HG03571 (cell line): Measurements from ENCODE around the gene GLS2.
"Not testable (repeated sequence)": the region's sequence is repeated elsewhere in the genome, so short reads cannot be mapped to it uniquely, and the experiment has no call there.

Experiments
- ATAC-seq: cut with Tn5 transposase; IDR thresholded peaks from one replicate; pipeline ENCODE4 v1.9.1; 2021; ENCODE audit not compliant: unreplicated experiment

GLS2 gene

DNA sequence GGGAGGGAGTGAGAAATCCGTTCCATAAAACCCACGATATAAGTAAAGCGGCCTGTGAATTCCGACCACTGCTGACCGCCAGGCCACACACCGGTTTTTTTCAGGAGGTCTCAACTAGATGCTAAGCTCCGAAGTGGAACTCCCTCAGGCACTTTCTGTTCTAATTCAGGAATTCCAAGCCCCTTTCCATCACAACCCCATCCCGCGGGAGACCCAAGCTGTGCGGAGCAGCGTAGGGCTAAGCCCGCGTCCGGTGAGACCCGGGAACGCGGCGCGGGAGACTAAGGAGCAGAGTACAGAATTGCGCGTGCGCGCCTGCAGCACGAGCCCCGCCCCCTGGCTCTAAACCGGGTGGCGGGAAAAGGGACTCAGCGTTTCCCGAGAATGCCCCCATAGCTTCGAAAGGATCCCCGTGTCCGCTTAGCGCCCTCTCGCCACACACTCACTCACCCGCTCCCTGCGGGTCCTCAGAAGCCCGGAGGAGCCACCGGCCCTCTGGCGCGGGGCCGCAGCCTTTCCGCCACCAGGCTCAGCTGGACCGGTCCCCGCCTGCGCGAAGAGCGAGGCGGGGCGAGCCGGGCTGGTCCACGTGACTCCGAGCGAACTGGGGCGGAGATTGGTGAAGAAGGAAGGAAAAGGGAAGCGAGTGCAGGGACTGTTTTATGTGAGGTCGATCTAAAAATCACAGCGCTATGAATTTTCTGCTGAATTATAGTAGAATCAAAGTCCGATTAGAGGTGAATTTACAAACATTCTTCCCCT, 38.9 kb downstream of the GLS2 start, which contains the start of gene TIMELESS:
Gene TIMELESS (minus strand): TSS at position 567 of the 762 bp plus-strand sequence. CDS start 15,256 bp downstream, outside the sequence.
- peak; percentile 91 for ATAC-seq

DNA sequence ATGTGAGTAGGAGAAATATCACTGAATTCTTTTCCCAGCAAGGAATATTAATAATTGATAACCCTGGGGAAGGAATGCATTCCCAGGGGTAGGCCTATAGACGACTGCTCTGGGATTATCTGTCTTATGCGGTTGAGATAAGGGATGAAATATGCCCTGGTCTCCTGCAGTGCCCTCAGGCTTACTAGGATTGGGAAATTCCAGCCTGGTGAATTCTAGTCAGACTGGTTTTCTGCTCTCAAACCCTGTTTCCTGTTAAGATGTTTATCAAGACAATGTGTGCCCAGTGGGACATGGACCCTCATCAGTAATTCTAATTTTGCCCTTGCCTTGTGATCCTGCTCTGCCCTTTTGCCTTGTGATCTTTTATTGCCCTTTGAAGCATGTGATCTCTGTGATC, 44.8 kb downstream of the GLS2 start:
- not testable (repeated sequence) for ATAC-seq

DNA sequence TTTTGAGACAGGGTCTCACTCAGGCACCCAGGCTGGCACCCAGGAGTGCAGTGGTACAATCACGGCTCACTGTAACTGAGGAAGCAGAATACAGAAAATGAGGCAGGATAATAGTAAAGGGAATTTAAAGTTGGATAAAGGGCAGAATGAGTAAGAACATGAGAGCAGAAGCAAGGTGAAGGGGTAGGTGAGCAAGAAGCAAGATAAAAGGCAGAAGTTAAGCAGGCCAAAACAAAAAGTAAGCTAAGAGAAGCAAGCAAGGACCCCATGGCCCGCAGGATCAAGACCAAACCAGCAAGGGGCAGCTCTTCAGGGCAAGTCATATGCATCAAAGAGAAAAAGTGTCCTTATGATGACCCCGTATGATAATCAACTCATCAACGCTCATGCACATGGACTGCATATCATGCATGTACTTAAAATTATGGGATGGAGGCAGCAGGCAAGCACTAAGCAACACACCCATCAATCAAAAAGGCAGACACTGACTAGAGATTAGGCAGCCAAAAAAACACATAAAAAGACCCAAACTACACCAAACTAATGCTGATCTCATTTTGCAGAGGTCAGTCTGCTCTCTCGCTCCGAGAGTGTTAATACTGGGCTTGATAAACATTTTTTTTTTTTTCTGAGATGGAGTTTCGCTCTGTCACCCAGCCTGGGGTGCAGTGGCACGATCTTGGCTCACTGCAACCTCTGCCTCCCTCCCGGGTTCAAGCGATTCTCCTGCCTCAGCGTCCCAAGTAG, 50.4 kb downstream of the GLS2 start:
- no peak for ATAC-seq

DNA sequence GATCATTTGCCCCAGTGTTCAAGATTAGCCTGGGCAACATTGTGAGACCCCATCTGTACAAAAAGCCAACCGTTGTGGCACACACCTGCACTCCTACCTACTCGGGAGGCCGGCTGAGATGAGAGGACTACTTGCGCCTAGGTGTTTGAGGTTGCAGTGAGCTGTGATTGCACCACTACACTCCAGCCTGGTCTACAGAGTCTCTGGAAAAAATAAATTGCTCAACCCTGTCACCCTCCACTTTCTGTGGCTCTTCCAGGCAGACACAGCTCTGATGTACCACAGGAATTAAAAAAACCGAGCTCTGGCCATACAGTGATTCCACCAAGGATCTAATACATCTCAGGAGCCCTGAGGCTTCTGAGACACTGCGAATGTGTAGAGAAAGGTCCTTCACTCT, 53.1 kb downstream of the GLS2 start:
- ATAC-seq: no peak

DNA sequence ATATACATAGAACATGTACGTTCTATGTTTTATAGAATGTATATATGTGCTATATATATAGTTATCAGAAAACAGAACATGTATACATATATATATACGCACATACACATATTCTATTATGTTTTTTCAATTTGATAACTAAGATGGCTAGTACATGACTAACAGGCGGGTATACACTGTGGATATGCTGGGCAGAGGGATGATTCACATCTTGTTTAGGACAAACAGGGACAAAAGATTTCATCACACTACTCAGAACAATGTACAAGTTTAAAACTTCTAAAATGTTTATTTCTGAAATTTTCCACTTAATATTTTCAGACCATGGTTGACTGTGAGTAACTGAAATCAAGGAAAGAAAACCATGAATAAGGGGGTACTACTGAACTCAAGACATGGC, 56.1 kb downstream of the GLS2 start:
- no peak for ATAC-seq

DNA sequence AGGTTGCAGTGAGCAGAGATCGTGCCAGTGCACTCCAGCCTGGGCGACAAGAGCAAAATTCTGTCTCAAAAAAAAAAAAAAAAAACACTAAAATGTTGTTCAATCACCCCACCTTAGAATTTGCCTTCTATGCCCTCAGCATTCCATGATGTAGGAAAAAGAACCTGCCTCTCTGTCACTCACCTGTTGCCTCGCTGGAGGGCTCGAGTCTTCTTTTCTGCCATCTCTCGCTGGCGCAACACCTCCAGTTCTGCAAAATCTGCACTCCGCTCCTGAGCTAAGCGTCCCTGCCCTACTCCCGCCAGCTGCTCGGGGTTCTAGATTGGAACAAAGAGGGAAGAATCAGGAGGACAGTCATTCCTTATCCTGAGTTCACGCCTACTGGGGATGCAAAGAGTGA, 56.7 kb downstream of the GLS2 start:
- no peak for ATAC-seq

DNA sequence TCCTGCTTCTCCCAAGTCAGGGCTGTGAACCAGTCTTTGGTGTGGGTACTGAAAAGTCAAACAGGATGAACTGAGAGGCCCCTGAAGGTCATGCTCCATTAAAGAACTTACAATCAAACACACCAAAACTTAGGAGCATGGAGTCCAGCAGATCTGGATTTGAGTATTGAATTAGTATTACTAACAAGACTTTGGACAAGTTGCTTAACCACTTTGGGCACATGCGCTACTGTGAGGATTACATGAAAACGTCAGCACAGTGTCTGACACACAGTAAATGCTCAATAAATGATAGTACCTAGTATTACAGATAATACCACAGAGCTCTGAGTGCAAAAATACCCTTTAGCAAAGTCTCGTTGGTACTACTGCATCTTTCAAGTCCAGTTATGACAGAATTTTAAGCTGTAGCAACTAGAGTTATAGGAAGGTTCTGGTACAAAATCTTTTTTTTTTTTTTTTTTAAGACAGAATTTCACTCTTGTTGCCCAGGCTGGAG, 62.0 kb downstream of the GLS2 start:
- ATAC-seq: no peak

DNA sequence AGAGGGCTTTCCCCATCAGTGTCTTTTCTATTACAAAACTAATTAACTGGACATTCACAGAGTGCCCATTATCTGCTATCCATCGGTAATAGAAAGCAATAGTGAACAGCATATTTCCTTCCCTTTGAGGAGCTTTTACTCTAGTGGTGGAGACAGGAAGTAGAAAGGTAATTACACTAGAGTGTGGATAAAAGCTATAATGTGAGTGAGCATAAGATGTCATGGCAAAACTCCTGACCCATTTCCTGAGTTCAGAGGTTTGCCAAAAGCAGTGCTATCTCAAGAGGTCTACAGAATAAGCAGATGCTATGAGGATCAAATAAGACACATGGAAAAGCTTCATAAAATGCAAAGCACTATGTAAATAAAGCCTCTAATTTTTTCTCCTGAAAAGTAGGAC, 62.8 kb downstream of the GLS2 start:
- no peak for ATAC-seq
